ENCODE results near the gene LY6G6C. TPM values are rescaled to one million over a fixed set of nuclear protein-coding genes. Genes with fewer than 3 reads are reported as not detected.

Gene LY6G6C
- total RNA-seq, 1 donor: not detected

GRCh38 chr6:31742894-31743293, 21.3 kb upstream of the LY6G6C start:
- Histone ChIP-seq H3K4me2 (ENCODE audit: insufficient read depth, low read length) (no peak overlapping the region), H3K36me3 (ENCODE audit: insufficient read depth, low read length) (peaks cover 20% of the 10 kb centered on the region), H3K4me1 (ENCODE audit: insufficient read depth, low read length) (peaks cover 24% of the 10 kb centered on the region), H3K27ac (ENCODE audit: low read depth, low read length) (no peak overlapping the region), H3K79me2 (ENCODE audit: insufficient read depth, low read length) (peaks cover 10% of the 10 kb centered on the region), H3K9me3 (ENCODE audit: low read depth, low read length) (no peaks in the 10 kb centered on the region), H2AFZ (ENCODE audit: low read length) (no peak overlapping the region), H3K4me3 (ENCODE audit: insufficient read depth, low read length) (no peak overlapping the region), H3K27me3 (ENCODE audit: insufficient read depth, low read length) (no peaks in the 10 kb centered on the region), H4K20me1 (ENCODE audit: insufficient read depth, low read length) (no peaks in the 10 kb centered on the region)
- peak; percentile 21 for DNase-seq (ENCODE audit: insufficient read length, low spot score, missing footprints)
- no peak for TF ChIP-seq CTCF (IDR thresholded peaks at IDR 0.05; ENCODE audit: extremely low read depth, low read depth, low read length)

GRCh38 chr6:31741815-31742214, 20.3 kb upstream of the LY6G6C start:
- Histone ChIP-seq H3K27ac (ENCODE audit: low read depth, low read length) (no peak overlapping the region), H3K4me1 (ENCODE audit: insufficient read depth, low read length) (peaks cover 29% of the 10 kb centered on the region), H3K79me2 (ENCODE audit: insufficient read depth, low read length) (peaks cover 12% of the 10 kb centered on the region), H2AFZ (ENCODE audit: low read length) (no peak overlapping the region), H3K4me3 (ENCODE audit: insufficient read depth, low read length) (no peak overlapping the region), H3K36me3 (ENCODE audit: insufficient read depth, low read length) (peaks cover 14% of the 10 kb centered on the region), H3K27me3 (ENCODE audit: insufficient read depth, low read length) (no peaks in the 10 kb centered on the region), H4K20me1 (ENCODE audit: insufficient read depth, low read length) (no peaks in the 10 kb centered on the region), H3K4me2 (ENCODE audit: insufficient read depth, low read length) (no peak overlapping the region), H3K9me3 (ENCODE audit: low read depth, low read length) (no peaks in the 10 kb centered on the region)
- peak; percentile 1 for DNase-seq (ENCODE audit: insufficient read length, low spot score, missing footprints)
- no peak for TF ChIP-seq CTCF (IDR thresholded peaks at IDR 0.05; ENCODE audit: extremely low read depth, low read depth, low read length)

GRCh38 chr6:31740397-31741223, 19.1 kb upstream of the LY6G6C start:
- peaks cover 14% of the 10 kb centered on the region for H3K36me3 ChIP-seq (ENCODE audit: insufficient read depth, low read length)
- H3K27me3 ChIP-seq (ENCODE audit: insufficient read depth, low read length): no peaks in the 10 kb centered on the region
- H2AFZ ChIP-seq (ENCODE audit: low read length): peak overlapping the region; percentile 94
- H3K9me3 ChIP-seq (ENCODE audit: low read depth, low read length): no peaks in the 10 kb centered on the region
- no peaks in the 10 kb centered on the region for H4K20me1 ChIP-seq (ENCODE audit: insufficient read depth, low read length)
- peak overlapping the region; percentile 66 for H3K27ac ChIP-seq (ENCODE audit: low read depth, low read length)
- DNase-seq (ENCODE audit: insufficient read length, low spot score, missing footprints): peak; percentile 86
- H3K4me3 ChIP-seq (ENCODE audit: insufficient read depth, low read length): peak overlapping the region; percentile 90
- peaks cover 24% of the 10 kb centered on the region for H3K79me2 ChIP-seq (ENCODE audit: insufficient read depth, low read length)
- TF ChIP-seq CTCF (IDR thresholded peaks at IDR 0.05; ENCODE audit: extremely low read depth, low read depth, low read length): no peak
- peaks cover 33% of the 10 kb centered on the region for H3K4me1 ChIP-seq (ENCODE audit: insufficient read depth, low read length)
- H3K4me2 ChIP-seq (ENCODE audit: insufficient read depth, low read length): peak overlapping the region; percentile 87

GRCh38 chr6:31739639-31740396, 18.3 kb upstream of the LY6G6C start, which contains the start of gene MSH5:
MSH5 (plus strand) TSS chr6:31740005; CDS start chr6:31740467, 462 bp downstream.
- H3K27ac ChIP-seq (ENCODE audit: low read depth, low read length): peak within 1 kb of the TSS; percentile 79
- H3K4me2 ChIP-seq (ENCODE audit: insufficient read depth, low read length): peak within 1 kb of the TSS; percentile 87
- H3K9me3 ChIP-seq (ENCODE audit: low read depth, low read length): no peaks in the 10 kb centered on the region
- peak; percentile 98 for DNase-seq (ENCODE audit: insufficient read length, low spot score, missing footprints)
- peaks cover 32% of the 10 kb centered on the region for H3K79me2 ChIP-seq (ENCODE audit: insufficient read depth, low read length)
- peaks cover 14% of the 10 kb centered on the region for H3K36me3 ChIP-seq (ENCODE audit: insufficient read depth, low read length)
- no peaks in the 10 kb centered on the region for H3K27me3 ChIP-seq (ENCODE audit: insufficient read depth, low read length)
- TF ChIP-seq CTCF (IDR thresholded peaks at IDR 0.05; ENCODE audit: extremely low read depth, low read depth, low read length): no peak
- peaks cover 33% of the 10 kb centered on the region for H3K4me1 ChIP-seq (ENCODE audit: insufficient read depth, low read length)
- peak within 1 kb of the TSS; percentile 94 for H2AFZ ChIP-seq (ENCODE audit: low read length)
- H3K4me3 ChIP-seq (ENCODE audit: insufficient read depth, low read length): peak within 1 kb of the TSS; percentile 90
- peaks cover 1% of the 10 kb centered on the region for H4K20me1 ChIP-seq (ENCODE audit: insufficient read depth, low read length)

All from osteoblast (primary cell).